ENCODE data around the gene KL. TPM values are rescaled to one million over a fixed set of nuclear protein-coding genes. Genes with fewer than 3 reads are reported as not detected.

Gene KL
- total RNA-seq, 1 experiment from 2014 or later, result 0.28 TPM

GRCh38 chr13:33069365-33069764, 53.1 kb downstream of the KL start:
- intact Hi-C loops (cut with micrococcal nuclease; ENCODE audit: unreplicated experiment) (no loop called here), in situ Hi-C loops (cut with HindIII; ENCODE audit: low pct_unique_long_range_greater_than_20kb, low sequenced_read_pairs) (no loop called here)
- TF ChIP-seq, protein P1, sequence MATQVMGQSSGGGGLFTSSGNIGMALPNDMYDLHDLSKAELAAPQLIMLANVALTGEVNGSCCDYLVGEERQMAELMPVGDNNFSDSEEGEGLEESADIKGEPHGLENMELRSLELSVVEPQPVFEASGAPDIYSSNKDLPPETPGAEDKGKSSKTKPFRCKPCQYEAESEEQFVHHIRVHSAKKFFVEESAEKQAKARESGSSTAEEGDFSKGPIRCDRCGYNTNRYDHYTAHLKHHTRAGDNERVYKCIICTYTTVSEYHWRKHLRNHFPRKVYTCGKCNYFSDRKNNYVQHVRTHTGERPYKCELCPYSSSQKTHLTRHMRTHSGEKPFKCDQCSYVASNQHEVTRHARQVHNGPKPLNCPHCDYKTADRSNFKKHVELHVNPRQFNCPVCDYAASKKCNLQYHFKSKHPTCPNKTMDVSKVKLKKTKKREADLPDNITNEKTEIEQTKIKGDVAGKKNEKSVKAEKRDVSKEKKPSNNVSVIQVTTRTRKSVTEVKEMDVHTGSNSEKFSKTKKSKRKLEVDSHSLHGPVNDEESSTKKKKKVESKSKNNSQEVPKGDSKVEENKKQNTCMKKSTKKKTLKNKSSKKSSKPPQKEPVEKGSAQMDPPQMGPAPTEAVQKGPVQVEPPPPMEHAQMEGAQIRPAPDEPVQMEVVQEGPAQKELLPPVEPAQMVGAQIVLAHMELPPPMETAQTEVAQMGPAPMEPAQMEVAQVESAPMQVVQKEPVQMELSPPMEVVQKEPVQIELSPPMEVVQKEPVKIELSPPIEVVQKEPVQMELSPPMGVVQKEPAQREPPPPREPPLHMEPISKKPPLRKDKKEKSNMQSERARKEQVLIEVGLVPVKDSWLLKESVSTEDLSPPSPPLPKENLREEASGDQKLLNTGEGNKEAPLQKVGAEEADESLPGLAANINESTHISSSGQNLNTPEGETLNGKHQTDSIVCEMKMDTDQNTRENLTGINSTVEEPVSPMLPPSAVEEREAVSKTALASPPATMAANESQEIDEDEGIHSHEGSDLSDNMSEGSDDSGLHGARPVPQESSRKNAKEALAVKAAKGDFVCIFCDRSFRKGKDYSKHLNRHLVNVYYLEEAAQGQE (IDR thresholded peaks at IDR 0.05; ENCODE audit: insufficient read depth in 1 of 2, low read depth in 2 of 2, low read length in 1 of 2), result no peak
- no peak for TF ChIP-seq TCF7L2 (IDR thresholded peaks at IDR 0.05; ENCODE audit: low read depth, low read length)
- no peak for TF ChIP-seq SIN3A (IDR thresholded peaks at IDR 0.05; ENCODE audit: borderline replicate concordance, insufficient read depth, low read depth, low read length)
- no peak for TF ChIP-seq POLR2AphosphoS5 (IDR thresholded peaks at IDR 0.05; ENCODE audit: low read depth, low read length)
- peak; percentile 4; the same call in 1 of the 2 replicates for TF ChIP-seq CTCF (IDR thresholded peaks at IDR 0.05)
- Histone ChIP-seq H3K36me3 (ENCODE audit: control insufficient read depth, insufficient read depth, low read length) (no peaks in the 10 kb centered on the region), H3K27ac (ENCODE audit: low read length) (no peak overlapping the region), H3K4me1 (ENCODE audit: control insufficient read depth, insufficient read depth, low read length) (no peaks in the 10 kb centered on the region), H3K9me3 (ENCODE audit: control insufficient read depth, insufficient read depth, low read depth, low read length) (no peaks in the 10 kb centered on the region), H3K4me3 (ENCODE audit: low read depth in 2 of 2, low read length in 2 of 2) (no peak overlapping the region), H3K27me3 (ENCODE audit: control insufficient read depth, insufficient read depth, low read length) (no peaks in the 10 kb centered on the region)
- no TSS peak for BruUV-seq (replicated peaks)
- no peak for ATAC-seq
- ChIA-PET CTCF (no interaction called here), POLR2A (no interaction called here)
- DNase-seq (ENCODE audit: low read depth, low spot score), result no peak

DNA sequence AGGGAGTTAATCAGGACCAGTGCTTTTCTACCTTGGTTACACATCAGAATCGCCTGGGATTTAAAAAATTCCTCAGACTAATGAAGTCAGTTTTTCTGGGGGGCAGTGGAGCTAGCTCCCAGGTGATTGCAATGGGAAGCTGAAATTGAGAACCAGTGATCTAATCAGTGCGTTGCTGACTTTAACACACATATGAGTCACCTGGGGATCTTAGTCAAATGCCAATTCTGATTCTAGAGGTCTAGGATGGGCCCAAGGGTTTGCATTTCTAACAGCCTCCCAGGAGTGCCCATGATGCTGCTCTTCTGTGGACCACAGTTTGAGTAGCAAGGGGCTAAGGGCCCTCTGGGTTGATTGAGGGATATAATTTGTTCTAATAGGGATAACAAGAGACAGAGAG, 54.5 kb downstream of the KL start:
- intact Hi-C loops (cut with micrococcal nuclease; ENCODE audit: unreplicated experiment) (no loop called here), in situ Hi-C loops (cut with HindIII; ENCODE audit: low pct_unique_long_range_greater_than_20kb, low sequenced_read_pairs) (no loop called here)
- ChIA-PET POLR2A (no interaction called here), CTCF (no interaction called here)
- Histone ChIP-seq H3K27ac (ENCODE audit: low read length) (no peak overlapping the region), H3K4me1 (ENCODE audit: control insufficient read depth, insufficient read depth, low read length) (no peaks in the 10 kb centered on the region), H3K27me3 (ENCODE audit: control insufficient read depth, insufficient read depth, low read length) (no peaks in the 10 kb centered on the region), H3K9me3 (ENCODE audit: control insufficient read depth, insufficient read depth, low read depth, low read length) (no peaks in the 10 kb centered on the region), H3K4me3 (ENCODE audit: low read depth in 2 of 2, low read length in 2 of 2) (no peak overlapping the region), H3K36me3 (ENCODE audit: control insufficient read depth, insufficient read depth, low read length) (no peaks in the 10 kb centered on the region)
- TF ChIP-seq TCF7L2 (IDR thresholded peaks at IDR 0.05; ENCODE audit: low read depth, low read length) (no peak), POLR2AphosphoS5 (IDR thresholded peaks at IDR 0.05; ENCODE audit: low read depth, low read length) (no peak), SIN3A (IDR thresholded peaks at IDR 0.05; ENCODE audit: borderline replicate concordance, insufficient read depth, low read depth, low read length) (no peak), CTCF (IDR thresholded peaks at IDR 0.05) (no peak)
- TF ChIP-seq, protein P1 (IDR thresholded peaks at IDR 0.05; ENCODE audit: insufficient read depth in 1 of 2, low read depth in 2 of 2, low read length in 1 of 2), result no peak
- DNase-seq (ENCODE audit: low read depth, low spot score) (no peak), ATAC-seq (no peak)
- BruUV-seq (replicated peaks), result no TSS peak

Measured in Panc1 (cell line).